UCSD-AML1 (cell line): ENCODE results near the gene ANO6.

Source experiments
- DNase-seq: peaks from one replicate; lab custom pipeline; 2025; ENCODE audit not compliant: unreplicated experiment; lab: John Stamatoyannopoulos, UW

ANO6 gene

GRCh38 chr12:45276154-45276755 is 60.4 kb downstream of the ANO6 start:
- DNase-seq, result no peak

- no peak for DNase-seq
These were observed 62.6 kb downstream of the ANO6 start for GRCh38 chr12:45278447-45278846.

GRCh38 chr12:45279931-45280830 is 64.3 kb downstream of the ANO6 start:
- no peak for DNase-seq

GRCh38 chr12:45281994-45282393 is 66.1 kb downstream of the ANO6 start:
- no peak for DNase-seq

- no peak for DNase-seq
These were observed 66.5 kb downstream of the ANO6 start for GRCh38 chr12:45282411-45282810.

- no peak for DNase-seq
These were observed 68.4 kb downstream of the ANO6 start for GRCh38 chr12:45284096-45284901.

- no peak for DNase-seq
These were observed 69.8 kb downstream of the ANO6 start for GRCh38 chr12:45285717-45286116.

- no peak for DNase-seq
These were observed 70.7 kb downstream of the ANO6 start for GRCh38 chr12:45286621-45287020.

GRCh38 chr12:45289245-45290215 is 73.6 kb downstream of the ANO6 start:
- DNase-seq, result no peak

- DNase-seq, result no peak
These were observed 74.3 kb downstream of the ANO6 start for GRCh38 chr12:45290216-45290605.

- DNase-seq, result no peak
These were observed 75.6 kb downstream of the ANO6 start for GRCh38 chr12:45291518-45291917.

GRCh38 chr12:45292486-45293195 is 76.7 kb downstream of the ANO6 start:
- no peak for DNase-seq

GRCh38 chr12:45294906-45295305 is 79.0 kb downstream of the ANO6 start:
- no peak for DNase-seq

- DNase-seq, result no peak
These were observed 80.2 kb downstream of the ANO6 start for GRCh38 chr12:45296046-45296586.

GRCh38 chr12:45298047-45298446 is 82.2 kb downstream of the ANO6 start:
- no peak for DNase-seq

- DNase-seq, result no peak
These were observed 83.1 kb downstream of the ANO6 start for GRCh38 chr12:45298721-45299692.

- DNase-seq, result no peak
These were observed 86.9 kb downstream of the ANO6 start for GRCh38 chr12:45302621-45303369.

GRCh38 chr12:45303945-45304344 is 88.0 kb downstream of the ANO6 start:
- DNase-seq, result no peak
